Measurements from ENCODE around the gene B4GALT5. TPM values are rescaled to one million over a fixed set of nuclear protein-coding genes. Genes with fewer than 3 reads are reported as not detected.

Gene B4GALT5
- total RNA-seq, 2 donors from 2014 or later: 34.5 to 56.2 TPM

- H3K9me3 ChIP-seq: no peaks in the 10 kb centered on the region
- intact Hi-C loops (cut with DNase I): no loop called here
- no peak overlapping the region for H3K4me3 ChIP-seq
- TF ChIP-seq CTCF (IDR thresholded peaks at IDR 0.05): no peak
- no peaks in the 10 kb centered on the region for H3K4me1 ChIP-seq
- no peak overlapping the region for H3K27ac ChIP-seq
- H3K27me3 ChIP-seq: no peaks in the 10 kb centered on the region
- H3K9ac ChIP-seq (ENCODE audit: low read depth in 2 of 2, low read length in 2 of 2): no peak overlapping the region
- no peak for DNase-seq
- H3K36me3 ChIP-seq: no peaks in the 10 kb centered on the region
These were observed 113.9 kb downstream of the B4GALT5 start for GRCh38 chr20:49599746-49600113.

GRCh38 chr20:49597825-49598395 lies 115.8 kb downstream of the B4GALT5 start:
- DNase-seq: no peak
- H3K27ac ChIP-seq: no peak overlapping the region
- intact Hi-C loops (cut with DNase I): no loop called here
- H3K9me3 ChIP-seq: no peaks in the 10 kb centered on the region
- H3K36me3 ChIP-seq: no peaks in the 10 kb centered on the region
- no peaks in the 10 kb centered on the region for H3K4me1 ChIP-seq
- H3K9ac ChIP-seq (ENCODE audit: low read depth in 2 of 2, low read length in 2 of 2): no peak overlapping the region
- no peaks in the 10 kb centered on the region for H3K27me3 ChIP-seq
- H3K4me3 ChIP-seq: no peak overlapping the region
- TF ChIP-seq CTCF (IDR thresholded peaks at IDR 0.05): no peak

- Histone ChIP-seq H3K4me1 (no peaks in the 10 kb centered on the region), H3K9me3 (no peaks in the 10 kb centered on the region), H3K36me3 (no peaks in the 10 kb centered on the region), H3K27ac (no peak overlapping the region), H3K27me3 (no peaks in the 10 kb centered on the region), H3K4me3 (no peak overlapping the region), H3K9ac (ENCODE audit: low read depth in 2 of 2, low read length in 2 of 2) (no peak overlapping the region)
- intact Hi-C loops (cut with DNase I): no loop called here
- no peak for DNase-seq
- TF ChIP-seq CTCF (IDR thresholded peaks at IDR 0.05): no peak
These were observed 117.7 kb downstream of the B4GALT5 start for GRCh38 chr20:49595811-49596561.

- no peak for DNase-seq
- Histone ChIP-seq H3K4me1 (no peaks in the 10 kb centered on the region), H3K9ac (ENCODE audit: low read depth in 2 of 2, low read length in 2 of 2) (peak overlapping the region in 1 of 2 donors; percentile 31), H3K27ac (no peak overlapping the region), H3K36me3 (no peaks in the 10 kb centered on the region), H3K9me3 (no peaks in the 10 kb centered on the region), H3K27me3 (no peaks in the 10 kb centered on the region), H3K4me3 (no peak overlapping the region)
- intact Hi-C loops (cut with DNase I): no loop called here
- no peak for TF ChIP-seq CTCF (IDR thresholded peaks at IDR 0.05)
These were observed 118.3 kb downstream of the B4GALT5 start for GRCh38 chr20:49595346-49595745.

GRCh38 chr20:49594931-49595315 lies 118.8 kb downstream of the B4GALT5 start:
- H3K4me1 ChIP-seq: no peaks in the 10 kb centered on the region
- no peak overlapping the region for H3K4me3 ChIP-seq
- no peak overlapping the region for H3K27ac ChIP-seq
- no peak for TF ChIP-seq CTCF (IDR thresholded peaks at IDR 0.05)
- peak overlapping the region in 1 of 2 donors; percentile 31 for H3K9ac ChIP-seq (ENCODE audit: low read depth in 2 of 2, low read length in 2 of 2)
- intact Hi-C loops (cut with DNase I): no loop called here
- no peak for DNase-seq
- H3K9me3 ChIP-seq: no peaks in the 10 kb centered on the region
- no peaks in the 10 kb centered on the region for H3K27me3 ChIP-seq
- no peaks in the 10 kb centered on the region for H3K36me3 ChIP-seq
